Epithelial cell of proximal tubule (primary cell): ENCODE data around the gene NFKBIZ. TPM values are rescaled to one million over a fixed set of nuclear protein-coding genes. Genes with fewer than 3 reads are reported as not detected.

Experiments used
- DNase-seq: peaks from one replicate; pipeline ENCODE4 v3.0.0-alpha.2; 2011; ENCODE audit warnings: low read depth
- H3K4me3 ChIP-seq: 2 replicates; pipeline ENCODE4 v1.5.1; 2011; ENCODE audit warnings: low read depth, mild to moderate bottlenecking, low read length
- total RNA-seq: library from RNA; depleted of rRNA; stranded (reverse); fragments of >200 nt; gene quantifications from 2 replicates; pipeline ENCODE4 v1.2.3, GENCODE V29; 2015
- TF ChIP-seq, protein P1 (sequence below): conservative IDR thresholded peaks from 2 replicates; pipeline ENCODE4 v1.5.1; 2012; ENCODE audit warnings: low read depth, mild to moderate bottlenecking, low read length

The NFKBIZ gene
- total RNA-seq, 1 donor from 2014 or later: 140 TPM

DNA sequence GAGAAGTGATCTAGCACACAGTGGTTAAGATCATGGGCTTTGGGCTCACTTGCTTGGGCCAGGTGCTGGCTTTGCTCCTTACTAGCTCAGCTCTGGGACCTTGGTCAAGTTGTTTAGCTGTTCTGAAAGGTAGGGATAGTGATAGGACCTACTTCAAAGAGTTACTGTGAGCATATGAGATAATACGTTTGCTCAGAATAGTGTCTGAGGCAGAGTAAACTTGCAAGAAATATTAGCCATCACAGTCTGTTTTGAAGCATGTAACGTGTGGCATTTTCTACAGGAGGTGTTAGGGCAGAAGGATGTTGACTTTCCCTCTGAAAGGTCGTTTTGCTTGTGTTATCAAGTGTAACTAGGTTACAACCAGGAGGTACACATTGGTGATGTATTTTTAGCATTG is 34.5 kb upstream of the NFKBIZ start:
- DNase-seq: no peak
- TF ChIP-seq, protein P1, sequence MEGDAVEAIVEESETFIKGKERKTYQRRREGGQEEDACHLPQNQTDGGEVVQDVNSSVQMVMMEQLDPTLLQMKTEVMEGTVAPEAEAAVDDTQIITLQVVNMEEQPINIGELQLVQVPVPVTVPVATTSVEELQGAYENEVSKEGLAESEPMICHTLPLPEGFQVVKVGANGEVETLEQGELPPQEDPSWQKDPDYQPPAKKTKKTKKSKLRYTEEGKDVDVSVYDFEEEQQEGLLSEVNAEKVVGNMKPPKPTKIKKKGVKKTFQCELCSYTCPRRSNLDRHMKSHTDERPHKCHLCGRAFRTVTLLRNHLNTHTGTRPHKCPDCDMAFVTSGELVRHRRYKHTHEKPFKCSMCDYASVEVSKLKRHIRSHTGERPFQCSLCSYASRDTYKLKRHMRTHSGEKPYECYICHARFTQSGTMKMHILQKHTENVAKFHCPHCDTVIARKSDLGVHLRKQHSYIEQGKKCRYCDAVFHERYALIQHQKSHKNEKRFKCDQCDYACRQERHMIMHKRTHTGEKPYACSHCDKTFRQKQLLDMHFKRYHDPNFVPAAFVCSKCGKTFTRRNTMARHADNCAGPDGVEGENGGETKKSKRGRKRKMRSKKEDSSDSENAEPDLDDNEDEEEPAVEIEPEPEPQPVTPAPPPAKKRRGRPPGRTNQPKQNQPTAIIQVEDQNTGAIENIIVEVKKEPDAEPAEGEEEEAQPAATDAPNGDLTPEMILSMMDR: no peak
- H3K4me3 ChIP-seq: no peak overlapping the region

DNA sequence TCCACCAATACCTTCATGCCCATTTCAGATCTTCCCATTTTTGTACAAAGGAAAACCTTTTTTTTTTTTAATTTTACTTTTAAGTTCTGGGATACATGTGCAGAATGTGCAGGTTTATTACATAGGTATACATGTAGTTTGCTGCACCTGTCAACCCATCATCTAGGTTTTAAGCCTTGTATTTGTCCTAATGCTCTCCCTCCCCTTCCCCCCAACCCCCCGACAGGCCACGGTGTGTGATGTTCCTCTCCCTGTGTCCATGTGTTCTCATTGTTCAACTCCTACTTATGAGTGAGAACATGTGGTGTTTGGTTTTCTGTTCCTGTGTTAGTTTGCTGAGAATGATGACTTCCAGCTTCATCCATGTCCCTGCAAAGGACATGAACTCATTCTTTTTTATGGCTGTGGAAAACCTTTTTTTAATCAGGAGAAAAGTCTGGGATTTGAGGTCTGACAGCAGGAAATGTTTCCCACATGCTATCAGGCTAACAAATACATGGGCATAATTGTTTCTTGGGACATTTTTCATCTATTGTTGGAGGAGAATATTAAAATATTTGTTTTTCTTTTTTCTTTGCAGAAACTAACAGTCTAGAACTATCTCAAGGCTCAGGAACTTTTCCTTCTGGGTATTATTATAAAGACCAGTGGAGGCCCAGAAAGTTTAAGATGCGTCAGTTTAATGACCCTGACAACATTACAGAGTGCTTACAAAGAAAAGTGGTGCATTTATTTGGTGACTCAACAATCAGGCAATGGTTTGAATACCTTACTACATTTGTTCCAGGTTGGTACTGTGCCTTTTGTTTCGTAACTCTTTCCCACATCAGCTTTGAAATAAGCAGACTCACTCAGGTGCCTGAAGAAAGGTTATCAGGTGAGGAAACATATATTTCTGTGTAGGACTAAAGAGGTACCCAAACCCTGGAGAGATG is 32.8 kb upstream of the NFKBIZ start:
- DNase-seq: no peak
- H3K4me3 ChIP-seq: no peak overlapping the region
- TF ChIP-seq, protein P1: no peak

DNA sequence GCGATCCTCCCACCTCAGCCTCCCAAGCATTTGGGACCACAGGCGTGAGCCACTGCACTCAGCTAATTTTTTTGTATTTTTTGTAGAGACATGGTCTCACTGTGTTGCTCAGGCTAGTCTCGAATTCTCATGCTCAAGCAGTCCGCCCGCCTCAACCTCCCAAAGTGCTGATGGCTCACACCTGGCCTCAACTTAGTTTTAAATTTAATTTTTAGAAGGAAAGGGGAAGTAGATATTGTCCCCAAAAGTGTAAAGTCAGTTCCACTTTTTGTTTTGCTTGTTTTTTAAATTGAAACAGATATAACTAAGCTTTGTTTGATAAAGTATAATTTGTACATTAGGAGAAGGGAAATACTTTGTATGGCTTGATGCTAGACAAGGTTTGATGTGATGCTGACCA is 31.3 kb upstream of the NFKBIZ start:
- TF ChIP-seq, protein P1: no peak

DNA sequence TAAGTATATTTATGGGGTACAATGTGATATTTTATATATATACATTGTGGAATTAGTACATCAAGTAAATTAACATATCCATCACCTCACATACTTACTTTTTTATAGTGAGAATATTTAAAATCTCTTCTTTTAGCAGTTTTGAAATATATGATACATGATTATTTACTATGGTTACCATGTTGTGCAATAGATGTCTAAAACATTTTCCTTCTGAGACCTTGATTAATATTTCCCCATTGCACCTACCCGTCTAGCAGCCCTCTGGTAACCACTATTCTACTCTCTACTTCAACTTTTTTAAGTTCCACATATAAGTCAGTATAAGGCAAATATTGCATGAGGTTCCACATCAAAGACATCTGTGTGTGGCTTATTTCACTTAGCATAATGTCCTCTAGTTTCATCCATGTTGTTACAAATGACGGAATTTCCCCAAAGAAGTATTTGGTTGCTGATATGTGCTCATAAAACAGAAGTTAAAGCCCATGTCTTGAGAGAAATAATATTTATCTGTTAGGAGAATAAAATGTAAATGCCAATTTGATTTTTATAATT is 29.6 kb upstream of the NFKBIZ start:
- TF ChIP-seq, protein P1: no peak
- no peak overlapping the region for H3K4me3 ChIP-seq
- DNase-seq: no peak

More for the DNA sequence above, 31.3 kb upstream of the NFKBIZ start:
- H3K4me3 ChIP-seq: no peak overlapping the region
- DNase-seq: no peak

DNA sequence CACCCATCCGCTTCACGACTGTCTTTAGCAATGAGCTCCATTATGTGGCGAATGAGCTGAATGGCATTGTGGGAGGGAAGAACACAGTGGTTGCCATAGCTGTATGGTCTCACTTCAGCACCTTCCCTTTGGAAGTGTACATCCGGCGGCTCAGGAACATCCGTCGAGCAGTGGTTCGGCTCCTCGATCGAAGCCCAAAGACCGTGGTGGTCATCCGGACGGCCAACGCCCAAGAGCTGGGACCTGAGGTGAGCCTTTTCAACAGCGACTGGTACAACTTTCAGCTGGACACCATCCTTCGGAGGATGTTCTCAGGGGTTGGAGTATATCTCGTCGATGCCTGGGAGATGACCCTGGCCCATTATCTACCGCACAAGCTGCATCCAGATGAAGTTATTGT is 27.8 kb upstream of the NFKBIZ start:
- TF ChIP-seq, protein P1: no peak
- DNase-seq: no peak
- no peak overlapping the region for H3K4me3 ChIP-seq

DNA sequence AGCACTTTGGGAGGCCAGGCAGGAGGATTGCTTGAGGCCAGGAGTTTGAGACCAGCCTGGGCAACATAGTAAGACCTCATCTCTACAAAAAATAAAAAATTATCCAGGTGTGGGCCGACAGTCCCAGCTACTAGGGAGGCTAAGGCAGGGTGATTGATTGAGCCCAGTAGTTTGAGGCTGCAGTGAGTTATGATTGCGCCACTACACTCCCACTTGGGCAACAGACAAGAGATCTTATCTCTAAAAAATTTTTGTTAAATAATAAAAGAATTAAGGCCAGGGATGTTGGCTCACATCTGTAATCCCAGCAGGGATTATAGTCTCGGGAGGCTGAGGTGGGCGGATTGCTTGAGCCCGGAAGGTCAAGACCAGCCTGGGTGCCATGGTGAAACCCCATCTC is 25.8 kb upstream of the NFKBIZ start:
- TF ChIP-seq, protein P1: no peak
- DNase-seq: no peak
- no peak overlapping the region for H3K4me3 ChIP-seq

DNA sequence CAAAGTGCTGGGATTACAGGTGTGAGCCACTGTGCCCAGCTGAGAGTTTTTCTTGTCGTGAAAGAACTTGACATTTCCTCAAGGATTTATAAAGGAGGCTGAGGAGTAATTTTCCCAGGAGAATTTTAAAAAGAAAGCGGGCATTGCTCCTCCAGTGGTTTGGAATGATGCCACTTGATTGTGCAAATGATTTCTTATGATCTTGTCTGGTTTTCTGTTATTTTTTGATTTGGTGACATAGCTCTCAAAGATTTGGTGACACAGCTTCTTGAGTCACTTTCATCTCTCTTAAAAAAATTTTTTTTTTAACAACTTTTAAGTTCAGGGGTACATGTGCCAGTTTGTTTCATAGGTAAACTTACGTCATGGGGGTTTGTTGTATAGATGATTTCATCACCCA is 24.6 kb upstream of the NFKBIZ start:
- no peak for DNase-seq
- TF ChIP-seq, protein P1: no peak

More for the DNA sequence above, 24.6 kb upstream of the NFKBIZ start:
- no peak overlapping the region for H3K4me3 ChIP-seq
